IPS-NIHi11 (cell line): ENCODE results near the gene TENM4.

ENCODE experiments used
- DNase-seq: peaks from one replicate; pipeline ENCODE4 v3.0.0; 2012; ENCODE audit warnings: mixed read lengths, low spot score

Gene TENM4

GRCh38 chr11:78656984-78657383, 783.8 kb downstream of the TENM4 start:
- no peak for DNase-seq

DNA sequence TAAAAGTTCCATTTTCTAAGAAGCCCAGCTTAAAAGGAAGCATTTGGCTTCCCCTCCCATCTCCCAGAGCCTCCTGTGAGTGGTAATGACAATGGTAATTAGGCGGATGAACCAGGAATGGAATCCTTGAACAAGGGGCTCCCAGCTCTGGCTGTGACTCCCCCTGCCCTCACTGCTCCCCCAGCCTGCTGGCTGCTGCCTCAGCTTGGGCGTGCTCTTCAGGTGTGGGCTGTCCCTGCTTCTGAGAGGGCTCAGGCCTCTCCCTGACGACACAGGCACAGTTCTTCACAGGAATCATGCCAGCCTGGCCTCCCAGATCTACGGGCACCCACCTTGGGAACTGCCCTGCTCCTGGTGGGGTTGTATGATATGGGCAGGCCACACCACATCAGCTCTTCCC, 784.5 kb downstream of the TENM4 start:
- no peak for DNase-seq

DNA sequence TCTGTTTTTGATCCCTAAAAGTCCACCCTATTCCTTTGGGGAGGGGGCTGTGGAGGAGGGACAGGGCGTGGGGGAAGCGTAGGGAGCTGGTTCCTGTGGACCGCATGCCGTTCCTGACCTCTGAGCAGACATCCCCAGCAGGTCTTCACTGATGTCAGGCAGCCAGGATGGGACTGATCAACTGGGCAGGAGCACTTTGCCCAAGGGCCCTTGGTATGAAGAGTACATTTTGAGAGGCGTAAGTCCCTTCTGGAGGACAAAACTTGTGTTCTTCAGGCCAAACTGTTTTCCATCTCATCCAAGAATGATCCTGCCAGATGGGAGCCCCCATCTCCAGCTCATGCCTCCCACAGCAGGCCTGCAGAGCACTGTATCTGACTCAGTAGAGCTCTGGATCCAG, 785.3 kb downstream of the TENM4 start:
- no peak for DNase-seq

DNA sequence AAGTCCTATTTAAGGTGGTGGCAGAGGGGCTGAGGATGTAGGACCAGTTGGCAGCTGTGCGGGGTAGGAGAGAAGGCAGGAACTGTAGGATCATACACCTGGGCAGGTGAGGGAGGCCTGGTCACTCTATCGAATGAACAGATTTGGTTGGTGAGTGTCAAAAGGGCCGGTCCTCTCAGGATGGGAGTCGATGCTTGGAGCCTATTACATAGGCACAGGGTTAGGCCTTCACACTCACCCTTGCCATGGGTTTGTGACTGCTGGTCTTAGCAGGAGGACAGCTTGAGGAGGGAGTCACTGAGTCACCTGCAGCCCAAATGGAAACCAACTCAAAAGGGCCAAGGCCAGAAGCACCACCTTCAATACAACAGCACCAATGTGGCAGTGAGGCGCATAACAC, 786.0 kb downstream of the TENM4 start:
- DNase-seq = no peak

DNA sequence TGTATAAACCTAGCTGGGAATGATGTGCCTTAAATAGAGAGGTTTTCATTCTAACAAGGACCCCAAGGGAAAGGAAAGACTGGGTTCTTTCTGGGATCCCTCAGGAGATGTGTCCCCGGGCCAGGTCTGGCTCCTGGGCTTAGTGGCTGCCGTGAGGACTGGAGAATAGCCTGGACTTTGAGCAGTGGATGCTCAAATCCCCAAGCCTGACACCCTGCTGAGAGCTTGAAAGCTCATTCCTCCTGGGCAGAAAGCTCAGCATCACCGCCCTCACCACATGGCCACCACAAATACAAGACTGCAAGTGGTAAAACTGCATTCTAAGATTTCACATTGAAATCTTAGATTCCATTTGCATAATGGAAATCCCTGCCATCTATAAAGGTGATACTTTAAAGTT, 786.8 kb downstream of the TENM4 start:
- no peak for DNase-seq

GRCh38 chr11:78653294-78653909, 787.4 kb downstream of the TENM4 start:
- no peak for DNase-seq

DNA sequence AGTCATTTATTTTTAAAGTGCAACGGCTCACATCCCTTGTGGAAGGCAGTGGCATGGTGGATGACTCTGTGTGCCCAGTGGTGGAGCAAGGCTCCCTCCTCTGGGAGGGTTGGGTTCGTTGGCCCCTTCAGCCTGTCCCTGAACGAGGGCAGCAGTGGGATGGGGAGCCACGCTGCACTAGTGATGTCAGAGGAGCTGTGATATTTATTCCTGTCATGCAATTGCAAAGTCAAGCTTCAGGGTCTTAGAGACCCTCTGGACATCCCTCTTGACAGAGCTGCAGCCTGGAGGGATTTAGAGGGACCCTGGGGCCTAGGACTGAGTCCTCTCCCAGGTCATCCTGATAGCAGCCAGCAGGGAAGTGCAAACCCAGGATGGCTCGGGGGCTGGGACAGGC, 788.0 kb downstream of the TENM4 start:
- DNase-seq = no peak

DNA sequence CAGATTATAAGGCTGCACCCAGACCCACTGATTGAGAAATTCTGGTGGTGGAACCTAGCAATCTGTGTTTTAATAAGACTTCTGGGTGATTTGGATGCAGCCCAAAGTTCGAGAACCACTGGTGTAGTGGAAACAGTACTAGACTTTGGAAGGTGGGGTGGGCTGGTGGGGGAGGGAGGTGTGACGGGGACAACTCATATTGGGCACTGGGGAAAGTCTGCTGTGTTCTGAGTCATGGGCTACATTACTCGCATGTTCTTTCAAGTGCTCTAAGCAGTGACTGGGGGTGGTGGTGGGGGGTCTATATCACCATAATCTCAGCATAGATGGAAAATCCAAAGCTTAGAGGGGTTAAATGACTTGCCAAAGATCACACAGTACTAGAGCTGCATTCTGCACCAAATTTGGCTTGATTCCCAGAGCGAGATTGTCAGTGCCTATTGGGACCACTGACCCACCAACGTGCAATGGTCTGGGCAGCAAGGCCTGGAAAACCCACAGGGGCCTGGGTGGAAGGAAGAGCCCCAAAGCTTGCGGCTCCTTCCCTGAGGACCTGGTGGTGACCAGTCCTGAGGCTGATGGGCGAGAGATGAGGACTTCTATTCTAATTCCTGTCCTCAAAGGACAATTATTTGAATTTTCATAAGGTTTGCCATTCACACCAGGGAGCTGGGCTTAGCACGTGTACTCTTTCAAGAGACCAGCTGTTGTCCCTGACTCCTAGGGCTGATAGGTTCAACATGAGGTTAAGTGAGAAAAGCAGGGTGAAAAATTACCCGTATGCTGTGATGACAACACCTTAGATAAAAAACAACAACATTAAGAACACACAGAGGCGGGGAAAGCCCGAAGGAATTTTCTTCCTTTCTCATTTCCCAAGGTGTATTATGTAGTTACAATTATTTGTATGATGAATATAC, 788.6 kb downstream of the TENM4 start:
- no peak for DNase-seq

GRCh38 chr11:78651136-78651775, 789.6 kb downstream of the TENM4 start:
- DNase-seq = no peak

- no peak for DNase-seq
Measured at GRCh38 chr11:78649361-78650215, 791.2 kb downstream of the TENM4 start.

- DNase-seq = no peak
Measured at GRCh38 chr11:78647986-78648875, 792.6 kb downstream of the TENM4 start.

DNA sequence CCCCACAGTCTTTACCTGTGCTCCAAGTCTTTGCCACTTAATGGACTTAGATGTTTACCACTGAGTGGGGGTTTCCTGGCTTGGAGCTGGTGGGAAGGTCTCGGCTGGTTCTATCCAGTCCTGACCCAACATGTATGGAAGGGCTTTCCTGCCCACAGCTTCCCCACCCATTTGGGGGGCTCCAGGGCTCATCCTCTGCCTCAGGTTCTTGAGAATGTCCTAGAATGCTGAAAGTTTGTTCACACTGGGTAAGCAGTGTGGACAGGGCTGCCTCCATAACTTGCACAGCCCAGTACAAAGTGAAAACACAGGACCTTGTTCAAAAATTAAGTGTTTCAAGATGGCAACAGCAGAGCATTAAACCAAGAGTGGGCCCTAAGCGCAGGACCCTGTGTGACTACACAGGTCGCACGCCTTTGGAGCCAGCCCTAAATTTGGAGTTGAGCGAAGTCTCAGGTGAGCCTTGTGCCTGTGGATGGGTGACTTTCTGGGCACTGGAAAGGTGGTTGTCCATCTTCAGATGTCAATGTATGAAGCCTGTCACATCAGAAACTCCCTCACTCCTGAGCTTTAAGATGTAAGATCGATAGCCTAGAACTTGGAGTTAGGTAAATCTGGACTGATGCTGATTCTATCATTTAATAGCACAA, 793.4 kb downstream of the TENM4 start:
- no peak for DNase-seq

- peak; percentile 76 for DNase-seq
Measured at GRCh38 chr11:78646564-78647185, 794.2 kb downstream of the TENM4 start.

GRCh38 chr11:78645226-78646202, 795.3 kb downstream of the TENM4 start:
- peak; percentile 77 for DNase-seq

DNA sequence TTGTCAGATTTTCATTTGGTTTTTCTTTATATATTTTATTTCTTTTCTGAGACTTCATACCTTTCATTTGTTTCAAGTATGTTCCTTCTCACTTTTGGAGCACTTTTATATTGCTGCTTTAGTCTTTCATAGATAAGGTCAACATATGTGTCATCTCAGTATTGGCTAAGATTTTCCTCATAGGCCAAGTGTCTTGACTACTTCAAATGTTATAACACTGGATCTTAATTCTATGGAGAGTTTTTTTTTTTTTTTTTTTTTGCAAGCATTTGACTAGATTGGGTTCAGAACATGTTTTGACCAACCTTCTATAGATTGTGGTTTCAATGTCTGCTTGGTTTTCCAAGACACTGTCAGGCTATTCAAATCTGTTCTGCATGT, 797.2 kb downstream of the TENM4 start:
- DNase-seq = no peak

GRCh38 chr11:78642979-78643675, 797.7 kb downstream of the TENM4 start:
- no peak for DNase-seq

DNA sequence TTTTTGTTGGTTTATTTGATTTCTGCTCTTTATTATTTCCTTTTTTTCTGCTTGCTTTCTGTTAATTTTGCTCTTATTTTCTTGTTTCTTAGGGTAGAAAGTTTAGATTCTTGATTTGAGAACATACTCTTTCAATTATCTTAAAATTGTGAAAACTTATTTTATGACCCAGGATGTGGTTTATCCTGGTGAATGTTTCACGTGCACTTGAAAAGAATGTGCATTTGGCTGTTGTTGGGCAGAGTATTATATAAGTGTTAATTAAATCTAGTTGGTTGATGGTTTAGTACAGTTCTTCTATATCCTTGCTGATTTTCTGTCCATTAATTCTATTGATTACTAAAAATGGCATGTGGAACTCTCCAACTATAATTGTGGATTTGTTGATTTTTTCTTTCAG, 799.3 kb downstream of the TENM4 start:
- no peak for DNase-seq

DNA sequence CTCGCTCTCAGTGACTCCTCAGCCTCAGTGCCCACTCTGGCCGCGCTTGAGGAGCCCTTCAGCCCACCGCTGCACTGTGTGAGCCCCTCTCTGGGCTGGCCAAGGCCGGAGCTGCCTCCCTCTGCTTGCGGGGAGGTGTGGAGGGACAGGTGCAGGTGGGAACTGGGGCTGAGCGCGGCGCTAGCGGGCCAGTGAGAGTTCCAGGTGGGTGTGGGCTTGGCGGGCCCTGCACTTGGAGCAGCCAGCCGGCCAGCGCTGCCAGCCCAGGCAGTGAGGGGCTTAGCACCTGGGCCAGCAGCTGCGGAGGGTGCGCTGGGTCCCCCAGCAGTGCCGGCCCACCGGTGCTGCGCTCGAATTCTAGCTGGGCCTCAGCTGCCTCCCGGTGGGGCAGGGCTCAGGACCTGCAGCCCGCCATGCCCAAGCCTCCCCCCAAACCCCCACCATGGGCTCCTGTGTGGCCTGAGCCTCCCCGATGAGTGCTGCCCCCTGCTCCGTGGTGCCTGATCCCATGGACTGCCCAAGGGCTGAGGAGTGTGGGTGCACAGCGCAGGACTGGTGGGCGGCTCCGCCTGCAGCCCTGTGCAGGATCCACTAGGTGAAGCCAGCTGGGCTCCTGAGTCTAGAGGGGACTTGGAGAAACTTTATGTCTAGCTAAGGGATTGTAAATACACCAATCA, 802.0 kb downstream of the TENM4 start:
- DNase-seq = no peak
